RPMI7951 (cell line): ENCODE results near the gene TMEM181. TPM values are rescaled to one million over a fixed set of nuclear protein-coding genes. Genes with fewer than 3 reads are reported as not detected.
"Not testable (repeated sequence)": the region's sequence is repeated elsewhere in the genome, so short reads cannot be mapped to it uniquely, and the experiment has no call there.

Experiments
- DNase-seq: peaks from one replicate; pipeline ENCODE4 v3.0.0-alpha.2; 2012; ENCODE audit warnings: low read depth
- total RNA-seq: library from RNA; depleted of rRNA; stranded (reverse); fragments of >200 nt; shearing (Covaris generic); gene quantifications from 2 replicates; pipeline ENCODE4 v1.2.3, GENCODE V29; 2014

The TMEM181 gene
- total RNA-seq, 1 experiment from 2014 or later = 37.6 TPM

DNA sequence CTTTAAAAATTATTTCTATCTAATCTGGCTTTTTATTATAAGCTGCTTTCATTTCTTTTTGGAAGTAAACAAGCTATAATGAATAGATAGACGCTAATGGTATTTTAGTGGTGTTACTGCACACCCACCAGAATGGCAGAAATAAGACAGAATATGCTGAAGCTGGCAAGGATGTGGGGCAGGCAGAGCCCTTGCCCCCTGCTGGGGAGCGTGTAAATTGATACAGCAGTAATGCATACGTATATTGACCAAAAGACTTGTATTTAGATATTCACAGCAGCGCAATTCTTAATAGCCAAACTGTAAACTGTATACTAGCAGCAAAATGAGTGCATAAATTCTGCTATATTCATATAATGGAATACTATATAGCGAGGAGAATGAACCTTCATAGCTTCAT, 35.3 kb downstream of the TMEM181 start:
- peak; percentile 11 for DNase-seq

DNA sequence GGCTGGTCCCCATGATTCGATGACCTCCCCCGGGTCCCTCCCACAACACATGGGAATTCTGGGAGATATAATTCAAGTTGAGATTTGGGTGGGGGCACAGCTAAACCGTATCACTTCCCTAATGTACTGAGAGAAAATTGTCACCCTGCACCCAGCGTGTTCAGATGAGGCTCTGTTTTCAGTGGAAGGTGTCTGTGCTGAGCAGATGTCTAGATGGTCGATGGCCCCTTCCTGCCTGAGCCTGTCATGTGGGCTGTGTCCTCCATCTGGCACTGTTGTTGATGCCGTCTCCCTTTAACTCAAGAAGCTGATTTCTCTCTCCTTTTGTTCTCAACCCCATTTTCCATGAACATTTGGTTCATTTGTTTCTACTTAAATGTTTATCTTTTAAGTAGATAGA, 37.0 kb downstream of the TMEM181 start:
- DNase-seq = no peak

DNA sequence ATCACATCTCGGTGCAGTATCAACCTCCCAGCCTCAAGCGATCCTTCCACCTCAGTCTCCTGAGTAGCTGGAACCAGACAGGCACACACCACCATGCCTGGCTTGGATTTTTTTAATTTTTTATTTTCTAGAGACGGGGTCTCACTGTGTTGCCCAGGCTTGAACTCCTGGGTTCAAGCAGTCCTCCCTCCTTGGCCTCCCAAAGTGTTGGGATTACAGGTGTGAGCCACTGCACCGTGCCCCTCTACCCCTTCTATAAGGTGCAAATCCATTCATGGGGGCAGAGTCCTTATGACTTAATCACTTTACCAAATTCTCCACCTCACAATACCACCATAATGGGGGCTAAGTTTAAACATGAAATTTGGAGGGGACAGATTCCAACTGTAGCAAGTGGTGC, 37.7 kb downstream of the TMEM181 start:
- DNase-seq = no peak

- DNase-seq = no peak
These were observed 39.7 kb downstream of the TMEM181 start for GRCh38 chr6:158599635-158600034.

GRCh38 chr6:158603261-158604047, 43.6 kb downstream of the TMEM181 start:
- DNase-seq = no peak

- DNase-seq = no peak
These were observed 44.1 kb downstream of the TMEM181 start for GRCh38 chr6:158604048-158604406.

GRCh38 chr6:158605266-158605878, 45.5 kb downstream of the TMEM181 start:
- DNase-seq = peak; percentile 61

DNA sequence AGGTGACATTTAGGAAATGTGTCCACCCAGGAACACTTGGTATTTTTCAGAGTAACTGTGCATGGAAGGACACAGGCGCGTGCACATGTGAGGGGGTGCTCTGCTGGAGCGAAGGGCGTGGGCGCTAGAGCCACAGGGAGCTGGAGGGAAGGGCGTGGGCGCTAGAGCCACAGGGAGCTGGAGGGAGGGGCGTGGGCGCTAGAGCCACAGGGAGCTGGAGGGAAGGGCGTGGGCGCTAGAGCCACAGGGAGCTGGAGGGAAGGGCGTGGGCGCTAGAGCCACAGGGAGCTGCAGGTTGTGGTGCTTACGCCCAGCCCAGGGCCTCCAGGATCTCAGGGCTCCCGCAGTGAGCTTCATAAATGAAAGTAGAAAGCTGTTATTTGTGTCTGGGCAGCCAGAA, 46.1 kb downstream of the TMEM181 start:
- not testable (repeated sequence) for DNase-seq

- DNase-seq = no peak
These were observed 47.0 kb downstream of the TMEM181 start for GRCh38 chr6:158606935-158607334.

DNA sequence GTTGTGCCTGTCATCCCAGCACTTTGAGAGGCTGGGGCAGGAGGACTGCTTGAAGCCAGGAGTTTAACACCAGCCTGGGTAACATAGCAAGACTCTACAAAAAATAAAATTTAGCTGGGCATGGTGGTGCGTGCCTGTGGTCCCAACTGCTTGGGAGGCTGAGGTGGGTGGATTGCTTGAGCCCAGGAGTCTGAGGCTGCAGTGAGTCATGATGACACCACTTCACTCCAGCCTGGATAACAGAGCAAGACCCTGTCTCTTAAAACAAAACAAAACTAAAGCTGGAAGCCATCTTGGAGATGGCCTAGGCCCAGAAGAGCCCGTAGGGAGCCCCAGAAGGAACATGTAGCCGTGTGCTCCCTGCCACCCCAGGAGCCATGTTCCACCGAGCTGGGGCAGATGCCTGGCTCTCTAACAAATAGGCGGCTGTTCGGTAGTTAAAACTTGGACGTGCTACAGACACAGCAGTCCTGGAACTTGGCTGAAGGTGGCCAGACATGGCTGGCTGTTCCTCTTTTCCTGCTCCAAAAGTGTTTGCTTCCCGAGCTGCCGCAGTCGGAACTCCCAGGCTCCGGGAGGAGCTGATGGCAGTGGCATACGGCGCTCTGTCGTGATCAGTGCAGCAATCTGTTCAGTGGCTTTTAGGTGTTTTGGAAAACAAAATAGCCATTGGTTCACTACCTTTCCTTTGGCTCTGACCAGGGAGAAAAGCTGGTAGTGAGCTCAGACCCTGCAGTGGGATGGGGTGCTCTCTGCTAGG, 47.7 kb downstream of the TMEM181 start:
- DNase-seq = peak; percentile 10

GRCh38 chr6:158608221-158608620, 48.3 kb downstream of the TMEM181 start:
- DNase-seq = no peak

DNA sequence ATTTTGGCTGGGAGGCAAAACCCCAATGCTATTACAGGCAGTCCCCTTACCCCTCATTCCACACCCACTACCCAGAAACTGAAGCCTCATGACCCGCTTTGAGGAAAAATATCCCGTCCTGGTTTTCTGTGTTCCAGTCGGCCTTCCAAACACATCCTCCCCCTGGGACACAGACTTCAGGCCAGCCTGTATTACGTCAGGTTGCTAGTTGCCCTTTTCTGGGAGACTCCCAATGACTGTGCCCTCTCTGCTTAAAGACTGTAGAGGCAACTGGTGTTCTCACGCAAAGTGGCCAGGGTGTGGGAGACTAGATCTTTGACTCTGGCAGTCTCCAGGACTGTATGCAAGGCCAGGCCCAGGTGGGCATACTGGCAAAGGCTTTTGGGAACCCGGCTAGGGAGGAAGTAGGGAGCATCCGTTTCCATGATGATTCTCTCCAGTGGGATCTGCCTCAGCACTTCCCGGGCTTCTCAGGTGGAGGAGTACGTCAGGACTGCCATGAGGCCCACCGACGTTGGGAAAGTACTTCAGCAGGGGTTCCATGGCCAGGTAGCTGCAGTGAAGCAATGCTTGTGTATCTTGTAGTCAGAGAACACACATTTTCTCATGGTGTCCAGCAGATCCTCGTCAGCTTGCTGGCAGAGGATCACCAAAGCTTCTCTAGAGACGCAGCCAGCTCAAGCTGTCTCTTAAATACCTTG, 49.7 kb downstream of the TMEM181 start:
- DNase-seq = no peak

GRCh38 chr6:158610319-158610968, 50.6 kb downstream of the TMEM181 start:
- no peak for DNase-seq

DNA sequence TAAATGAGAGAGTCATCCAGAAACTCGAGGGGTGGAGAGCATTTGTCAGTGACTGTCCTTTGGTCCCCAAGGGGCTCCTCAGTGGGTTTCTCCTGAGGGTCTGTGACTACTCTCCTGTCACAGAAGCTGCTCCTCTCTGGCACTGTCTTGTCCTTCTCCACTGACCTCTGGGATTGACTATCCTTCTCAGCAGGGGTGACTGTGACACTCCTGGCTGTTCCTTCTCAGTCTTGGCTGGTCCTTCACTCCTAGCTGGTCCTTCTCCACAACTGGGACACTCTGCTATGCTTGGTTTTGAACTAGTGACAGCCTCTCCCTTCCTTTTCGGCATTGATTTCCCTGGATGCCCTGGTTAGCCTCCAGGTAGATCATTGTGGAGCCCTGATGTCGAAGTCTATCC, 51.1 kb downstream of the TMEM181 start:
- DNase-seq = no peak

- DNase-seq = no peak
These were observed 51.9 kb downstream of the TMEM181 start for GRCh38 chr6:158611541-158612370.

DNA sequence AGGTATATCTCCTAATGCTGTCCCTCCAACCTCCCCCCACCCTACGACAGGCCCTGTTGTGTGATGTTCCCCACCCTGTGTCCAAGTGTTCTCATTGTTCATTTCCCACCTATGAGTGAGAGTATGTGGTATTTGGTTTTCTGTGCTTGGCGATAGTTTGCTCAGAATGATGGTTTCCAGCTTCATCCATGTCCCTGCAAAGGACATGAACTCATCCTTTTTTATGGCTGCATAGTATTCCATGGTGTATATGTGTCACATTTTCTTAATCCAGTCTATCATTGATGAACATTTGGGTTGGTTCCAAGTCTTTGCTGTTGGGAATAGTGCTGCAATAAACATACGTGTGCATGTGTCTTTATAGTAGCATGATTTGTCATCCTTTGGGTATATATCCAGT, 54.7 kb downstream of the TMEM181 start:
- not testable (repeated sequence) for DNase-seq

DNA sequence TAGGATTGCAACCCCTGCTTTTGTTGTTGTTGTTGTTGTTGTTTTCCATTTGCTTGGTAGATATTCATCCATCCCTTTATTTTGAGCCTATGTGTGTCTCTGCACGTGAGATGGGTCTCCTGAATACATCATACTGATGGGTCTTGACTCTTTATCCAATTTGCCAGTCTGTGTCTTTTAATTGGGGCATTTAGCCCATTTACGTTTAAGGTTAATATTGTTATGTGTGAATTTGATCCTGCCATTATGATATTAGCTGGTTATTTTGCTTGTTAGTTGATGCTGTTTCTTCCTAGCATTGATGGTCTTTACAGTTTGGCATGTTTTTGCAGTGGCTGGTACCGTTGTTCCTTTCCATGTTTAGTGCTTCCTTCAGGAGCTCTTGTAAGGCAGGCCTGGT, 58.4 kb downstream of the TMEM181 start:
- DNase-seq = not testable (repeated sequence)

GRCh38 chr6:158619922-158620801, 60.3 kb downstream of the TMEM181 start:
- DNase-seq = no peak

- DNase-seq = no peak
These were observed 61.2 kb downstream of the TMEM181 start for GRCh38 chr6:158620963-158621693.
